ENCODE data around the gene SLC25A34. TPM values are rescaled to one million over a fixed set of nuclear protein-coding genes. Genes with fewer than 3 reads are reported as not detected.

SLC25A34 gene
- total and polyA plus RNA-seq, 10 of the 15 experiments (the other 5 are each of a cell fraction or from before 2014, with no cell fraction given): 0.02 to 1.6 (median 0.39) TPM

- TF ChIP-seq PRDM15 (CRISPR knock-in tag; IDR thresholded peaks at IDR 0.05): no peak
- no peak for TF ChIP-seq POLR2AphosphoS2 (IDR thresholded peaks at IDR 0.05; ENCODE audit: low read depth, low read length)
- TF ChIP-seq SIN3A (IDR thresholded peaks at IDR 0.05; ENCODE audit: low read depth, low read length): peak; percentile 78; the same call in 1 of the 2 replicates
- no peak for TF ChIP-seq HCFC1 (IDR thresholded peaks at IDR 0.05; ENCODE audit: low read length)
- TF ChIP-seq HDGF (IDR thresholded peaks at IDR 0.05): no peak
- peak; percentile 56; the same call in 1 of the 2 replicates for TF ChIP-seq TAF1 (IDR thresholded peaks at IDR 0.05; ENCODE audit: borderline replicate concordance, low read depth, low read length)
- TF ChIP-seq ZZZ3 (IDR thresholded peaks at IDR 0.05; ENCODE audit: control insufficient read depth, insufficient read length, low read depth): no peak
- peak; percentile 46; the same call in 1 of the 2 replicates for TF ChIP-seq ZNF687 (IDR thresholded peaks at IDR 0.05)
- no peak for TF ChIP-seq CBX3 (IDR thresholded peaks at IDR 0.05; ENCODE audit: borderline replicate concordance, low read depth)
- no peak; the same call in 1 of the 2 replicates for TF ChIP-seq RAD21 (IDR thresholded peaks at IDR 0.05; ENCODE audit: insufficient read depth, low read depth, low read length)
- TF ChIP-seq RB1 (IDR thresholded peaks at IDR 0.05; ENCODE audit: borderline replicate concordance): no peak
- no peak for TF ChIP-seq RBBP5 (conservative IDR thresholded peaks at IDR 0.05)
- TF ChIP-seq IKZF1 (conservative IDR thresholded peaks at IDR 0.05): peak; percentile 87
- peak; percentile 86 for TF ChIP-seq MTA2 (IDR thresholded peaks at IDR 0.05; ENCODE audit: low read depth)
- no peak; the same call in 1 of the 2 replicates for TF ChIP-seq CBFB (IDR thresholded peaks at IDR 0.05; ENCODE audit: low read depth)
- peak; percentile 91 for TF ChIP-seq TCF12 (IDR thresholded peaks at IDR 0.05; ENCODE audit: low read depth, low read length)
- no peak; the same call in 1 of the 2 replicates for TF ChIP-seq ZBED1 (IDR thresholded peaks at IDR 0.05; ENCODE audit: borderline replicate concordance)
- TF ChIP-seq E2F4 (IDR thresholded peaks at IDR 0.05; ENCODE audit: low read depth, low read length): no peak
- peak; percentile 71 for TF ChIP-seq PKNOX1 (IDR thresholded peaks at IDR 0.05)
- TF ChIP-seq YY1 (IDR thresholded peaks at IDR 0.05; ENCODE audit: low read depth, low read length): peak; percentile 65
- no peak for TF ChIP-seq USF2 (IDR thresholded peaks at IDR 0.05; ENCODE audit: borderline replicate concordance, low read depth, low read length)
Measured at GRCh38 chr1:15696956-15697521, 39.0 kb upstream of the SLC25A34 start (continued).

All from GM12878 (cell line).